Adipose tissue (tissue), 3 donors: ENCODE measurements around the gene MDH1B. TPM values are rescaled to one million over a fixed set of nuclear protein-coding genes. Genes with fewer than 3 reads are reported as not detected.

Experiments used
- H3K27ac ChIP-seq: one replicate; pipeline ENCODE4 v1.5.1; 2013; ENCODE audit warnings: low read depth, low read length
- WGBS, 3 donors: extraction: QIAGEN DNeasy Blood & Tissue Kit; methylation state at CpG; one replicate each; pipeline ENCODE4 v1.1.7; 2013; 5-methylcytosine and 5-hydroxymethylcytosine counted together
- polyA plus RNA-seq, 3 donors: library from polyadenylated mRNA; stranded (reverse); fragments of 200-250 nt; gene quantifications; one replicate each; pipeline ENCODE4 v1.2.3, GENCODE V29; 2013
- donor health status: healthy with polysubstance abuse.
- donor health status: Bipolar disorder and iron deficiency.
- donor health status: healthy.

Gene MDH1B
- polyA plus RNA-seq, 3 donors = 0.30 to 0.67 (median 0.55) TPM

DNA sequence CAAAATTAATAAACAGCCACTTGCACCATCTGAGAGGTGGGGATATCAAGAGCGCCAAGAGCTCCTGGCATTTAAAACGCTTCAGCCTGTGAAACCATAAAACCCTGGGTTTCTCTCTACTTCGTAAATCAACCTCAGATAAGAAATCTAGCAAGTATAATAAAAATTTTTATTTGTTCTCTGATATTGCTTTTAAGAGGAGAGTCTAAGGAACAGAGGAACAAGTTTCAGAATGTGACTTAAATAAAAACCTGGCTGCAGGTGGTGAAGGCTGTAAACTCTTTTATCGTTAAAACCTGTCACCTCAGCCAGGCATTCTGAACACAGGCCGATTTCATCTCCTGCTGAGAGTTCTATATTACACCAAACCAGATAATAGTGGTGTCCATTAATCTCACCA is 56.8 kb downstream of the MDH1B start:
- WGBS, 3 donors = 44 to 64% (median 54%) methylated on average over 5 of the region's 5 CpGs
- H3K27ac ChIP-seq = no peak overlapping the region

DNA sequence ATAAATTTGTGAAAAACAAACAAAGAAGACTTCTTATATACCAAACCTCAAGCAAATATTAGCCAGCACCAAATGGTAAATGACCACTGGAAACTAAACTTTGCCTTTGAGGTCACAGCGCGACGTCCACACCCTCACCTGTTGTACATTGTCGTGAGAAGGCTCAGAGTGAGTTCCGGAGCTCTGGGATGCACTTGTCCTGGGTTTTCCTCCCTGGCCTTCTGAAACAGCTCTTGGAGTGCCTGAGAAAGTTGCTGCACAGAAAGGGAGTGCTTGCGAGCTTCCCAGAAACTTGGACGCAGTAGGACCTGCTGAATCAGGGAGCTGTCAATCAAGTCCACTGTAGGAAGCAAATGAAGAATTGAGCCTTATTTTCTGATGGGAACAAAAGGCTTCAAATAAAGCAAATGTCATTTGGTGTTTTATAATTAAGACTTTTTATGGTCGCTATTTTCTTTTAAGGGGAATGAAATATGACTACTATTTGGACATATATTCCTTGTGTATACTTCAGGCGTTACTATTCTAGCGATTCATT is 57.9 kb downstream of the MDH1B start:
- H3K27ac ChIP-seq = no peak overlapping the region
- 70 to 85% (median 83%) methylated on average over 10 of the region's 10 CpGs for WGBS, 3 donors

DNA sequence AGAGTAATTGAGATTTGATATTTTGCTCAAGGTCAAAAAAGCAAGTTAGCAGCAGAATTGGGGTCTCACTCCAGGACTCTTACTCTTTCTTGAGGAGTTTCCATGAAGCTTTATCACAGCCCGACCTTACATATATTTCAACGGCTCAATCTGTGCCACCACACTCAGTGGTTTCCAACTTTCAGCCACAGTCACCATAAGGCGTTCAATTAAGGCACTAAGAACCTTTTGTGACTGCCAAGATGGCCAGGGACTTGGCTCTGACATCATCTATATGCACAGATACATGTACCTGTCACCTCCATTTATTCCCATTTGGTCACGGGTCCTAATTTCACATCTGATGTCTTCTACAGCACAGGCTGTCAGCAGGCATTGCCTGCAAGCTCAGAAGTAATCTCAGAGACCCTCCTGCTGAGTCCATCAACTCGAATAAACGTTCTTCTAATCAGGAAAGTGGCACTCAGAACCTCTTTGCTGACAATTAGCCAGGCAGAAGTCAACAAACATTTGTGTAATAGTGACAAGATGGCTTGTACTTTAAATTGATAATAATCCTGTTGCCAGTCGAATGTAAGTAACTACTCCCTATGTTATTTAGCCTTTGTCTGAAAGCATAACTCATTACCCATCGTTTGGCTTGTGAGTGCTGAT is 63.0 kb downstream of the MDH1B start:
- WGBS, 3 donors = 50 to 71% (median 70%) methylated on average over 8 of the region's 8 CpGs
- H3K27ac ChIP-seq = no peak overlapping the region

DNA sequence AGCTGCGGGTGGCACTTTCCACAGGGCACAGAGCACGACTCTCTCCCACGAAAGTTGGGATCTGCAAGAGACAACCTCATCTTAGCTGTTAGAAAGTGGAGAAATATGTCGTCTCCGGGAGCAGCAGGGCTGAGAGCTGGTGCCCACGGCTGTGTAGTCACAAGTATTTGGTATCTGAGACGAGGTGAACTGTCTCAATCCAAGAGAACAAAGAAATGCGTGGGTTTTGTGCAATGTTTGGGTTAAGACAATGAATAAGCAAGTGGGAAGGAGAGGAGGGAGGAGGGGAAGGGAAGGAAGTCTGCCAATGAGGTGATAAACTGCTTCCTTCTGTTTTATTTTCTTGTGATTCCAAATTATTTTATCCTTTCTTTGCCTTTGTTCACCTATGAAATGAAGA is 65.0 kb downstream of the MDH1B start:
- no peak overlapping the region for H3K27ac ChIP-seq
- 26 to 46% (median 27%) methylated on average over 8 of the region's 8 CpGs for WGBS, 3 donors

DNA sequence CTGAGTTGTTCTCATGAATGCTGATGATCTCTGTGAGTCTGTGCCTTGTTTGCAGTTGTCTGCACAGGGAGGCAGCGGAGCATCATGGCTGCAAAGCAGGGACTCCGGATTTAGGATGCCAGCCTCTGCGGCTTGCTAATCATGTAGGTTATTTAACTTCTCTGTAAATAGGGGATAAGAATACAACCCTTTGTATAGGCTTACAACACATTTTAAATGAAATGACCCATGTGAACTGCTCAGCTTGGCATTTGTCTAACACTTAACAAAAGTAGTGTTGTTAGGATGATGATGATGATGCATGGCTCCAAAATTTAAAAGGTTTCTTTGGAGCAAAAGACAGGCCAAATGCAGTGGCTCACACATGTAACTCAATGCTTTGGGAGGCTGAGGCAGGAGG is 66.3 kb downstream of the MDH1B start:
- no peak overlapping the region for H3K27ac ChIP-seq
- WGBS, 3 donors = 78 to 89% (median 88%) methylated on average over 3 of the region's 3 CpGs

DNA sequence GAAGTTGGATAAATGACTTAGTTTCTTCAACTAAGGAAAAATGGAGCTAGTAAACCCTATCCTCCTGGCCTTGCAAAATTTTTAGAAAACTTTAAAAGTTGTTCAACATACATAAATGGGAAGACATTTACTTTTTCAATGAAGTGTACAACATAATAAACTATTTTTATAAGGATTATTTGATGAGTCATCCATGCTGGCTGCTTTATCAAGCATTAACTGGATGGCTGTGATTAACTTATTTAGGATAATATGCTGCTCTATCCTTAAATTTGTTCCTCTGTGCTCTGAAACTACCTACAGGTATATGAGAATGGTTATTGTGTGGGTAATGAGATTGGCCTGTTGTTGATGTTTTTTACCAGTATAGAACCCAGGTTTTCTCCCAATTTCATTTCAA is 68.2 kb downstream of the MDH1B start:
- H3K27ac ChIP-seq = no peak overlapping the region

DNA sequence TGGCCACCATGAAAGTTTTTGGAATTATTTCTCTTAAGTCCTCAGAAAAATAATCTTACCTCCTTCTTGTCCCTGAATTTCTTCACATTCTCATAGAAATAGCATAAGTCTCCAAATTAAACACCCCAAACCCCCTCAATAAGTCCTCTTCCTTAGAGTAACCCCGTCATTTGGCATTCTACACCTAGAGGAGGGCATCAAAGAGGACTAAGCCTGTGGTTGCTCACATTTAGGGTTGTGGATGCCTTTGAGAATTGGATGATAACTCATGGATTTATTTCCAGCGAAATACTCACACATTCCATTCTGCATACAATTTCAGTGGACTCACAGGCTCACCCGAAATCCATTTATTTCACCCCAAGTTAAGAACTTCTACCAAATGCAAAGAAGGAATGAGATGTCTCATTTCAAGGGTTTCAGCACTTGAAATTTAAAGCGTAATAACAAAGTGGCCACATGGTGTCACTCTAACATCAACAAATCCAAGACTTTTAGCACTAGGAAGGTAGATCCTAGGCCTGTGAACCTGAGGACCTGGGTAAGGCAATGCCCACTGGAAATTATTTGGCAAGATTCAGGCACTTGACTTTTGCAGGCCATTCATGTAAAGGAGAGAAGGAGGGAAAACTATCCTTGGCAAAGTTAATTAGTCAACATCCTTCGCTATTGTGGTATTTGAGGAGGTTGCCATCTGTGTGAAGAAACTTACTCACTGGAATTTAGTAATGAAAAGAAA is 71.6 kb downstream of the MDH1B start:
- 31 to 45% (median 41%) methylated on average over 5 of the region's 5 CpGs for WGBS, 3 donors
- H3K27ac ChIP-seq = no peak overlapping the region

DNA sequence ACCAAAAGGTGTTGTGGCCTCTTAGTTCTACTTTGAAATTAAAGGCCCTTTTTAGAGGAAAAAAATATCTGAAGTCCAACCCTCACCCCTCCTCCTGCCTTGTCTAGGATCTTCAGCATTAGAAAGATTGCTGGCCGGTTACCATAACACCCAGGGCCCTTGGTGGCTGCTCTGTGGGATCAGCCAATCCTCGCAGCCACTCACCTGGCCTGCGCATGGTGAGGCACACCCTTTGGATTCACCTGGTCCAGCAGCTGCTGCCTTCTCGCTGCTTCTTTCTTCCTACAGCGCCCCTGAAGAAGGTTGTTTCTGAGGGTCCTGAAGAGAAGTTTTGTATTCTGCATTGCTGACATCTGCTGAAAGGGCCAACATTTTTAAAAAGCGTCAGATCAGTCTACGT is 72.2 kb downstream of the MDH1B start:
- no peak overlapping the region for H3K27ac ChIP-seq
- 57 to 86% (median 84%) methylated on average over 7 of the region's 7 CpGs for WGBS, 3 donors

DNA sequence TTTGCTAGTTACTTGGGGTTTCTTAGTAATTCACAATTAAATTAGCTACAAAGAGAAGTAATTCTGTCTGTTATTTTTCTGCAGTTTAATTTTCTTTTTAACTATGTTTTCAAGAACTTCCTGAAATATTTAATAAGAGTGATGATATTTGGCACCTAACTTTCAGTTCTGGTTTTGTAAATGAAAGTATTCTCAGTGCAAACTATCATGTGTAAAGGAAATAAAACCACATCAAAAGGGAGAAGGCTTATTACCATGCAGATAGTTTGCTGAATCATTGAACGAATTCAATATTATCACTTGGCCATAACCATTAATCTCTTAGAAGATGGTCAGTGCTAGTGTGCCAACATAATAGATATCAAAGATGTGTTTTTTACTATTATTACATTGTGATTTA is 76.1 kb downstream of the MDH1B start:
- no peak overlapping the region for H3K27ac ChIP-seq
- 32 to 55% (median 47%) methylated on average over 1 of the region's 1 CpG for WGBS, 3 donors

DNA sequence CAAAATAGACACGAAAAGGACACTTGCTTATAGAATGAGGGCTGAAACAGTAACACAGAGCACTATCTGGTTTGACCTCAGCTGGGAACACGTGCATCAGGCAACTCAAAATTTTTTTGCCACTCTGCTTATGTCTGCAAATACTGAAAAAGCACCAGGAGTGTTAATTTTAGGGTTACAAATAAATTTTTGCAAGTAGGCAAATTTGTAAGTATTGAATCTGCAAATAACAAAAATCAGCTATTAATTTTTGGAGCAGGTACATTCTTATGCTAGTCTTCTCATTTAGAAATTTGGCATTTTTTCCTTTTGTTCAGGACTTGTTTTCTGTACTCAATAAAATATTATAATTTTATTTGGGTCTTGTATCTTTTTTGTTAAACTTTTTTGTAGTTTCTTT is 76.7 kb downstream of the MDH1B start:
- WGBS, 3 donors = 61 to 73% (median 67%) methylated on average over 2 of the region's 2 CpGs

More for the DNA sequence above, 76.7 kb downstream of the MDH1B start:
- H3K27ac ChIP-seq = no peak overlapping the region

Other genes with a start within 250 kb of the MDH1B start
- gene FAM237A, start 122.8 kb downstream of the MDH1B start, polyA plus RNA-seq = not detected
- not detected for gene DYTN, start 46.9 kb downstream of the MDH1B start, polyA plus RNA-seq
- gene FASTKD2, start 278 bp upstream of the MDH1B start, polyA plus RNA-seq = 10 to 100 TPM in 1 of 3 donors, 1 to 10 TPM in 2; 8.3 to 21.0 (median 9.4) TPM
- gene CPO, start 174.2 kb upstream of the MDH1B start, polyA plus RNA-seq = 1 to 10 TPM in 1 of 3 donors, under 1 TPM in 2; 0.14 to 1.1 (median 0.51) TPM